Activated T-cell treated with anti-CD3 and anti-CD28 coated beads for 24 hours (primary cell): ENCODE results near the gene PPP1R12A.
"Not testable (repeated sequence)": the region's sequence is repeated elsewhere in the genome, so short reads cannot be mapped to it uniquely, and the experiment has no call there.

Experiments
- DNase-seq: peaks from one replicate; pipeline ENCODE4 v3.0.0-alpha.2; 2020; ENCODE audit warnings: low read depth

Gene PPP1R12A

GRCh38 chr12:79891506-79892162 is 43.3 kb downstream of the PPP1R12A start:
- no peak for DNase-seq

GRCh38 chr12:79887890-79888289 is 47.0 kb downstream of the PPP1R12A start:
- DNase-seq: no peak

- no peak for DNase-seq
Observed at GRCh38 chr12:79886917-79887519, 47.9 kb downstream of the PPP1R12A start.

DNA sequence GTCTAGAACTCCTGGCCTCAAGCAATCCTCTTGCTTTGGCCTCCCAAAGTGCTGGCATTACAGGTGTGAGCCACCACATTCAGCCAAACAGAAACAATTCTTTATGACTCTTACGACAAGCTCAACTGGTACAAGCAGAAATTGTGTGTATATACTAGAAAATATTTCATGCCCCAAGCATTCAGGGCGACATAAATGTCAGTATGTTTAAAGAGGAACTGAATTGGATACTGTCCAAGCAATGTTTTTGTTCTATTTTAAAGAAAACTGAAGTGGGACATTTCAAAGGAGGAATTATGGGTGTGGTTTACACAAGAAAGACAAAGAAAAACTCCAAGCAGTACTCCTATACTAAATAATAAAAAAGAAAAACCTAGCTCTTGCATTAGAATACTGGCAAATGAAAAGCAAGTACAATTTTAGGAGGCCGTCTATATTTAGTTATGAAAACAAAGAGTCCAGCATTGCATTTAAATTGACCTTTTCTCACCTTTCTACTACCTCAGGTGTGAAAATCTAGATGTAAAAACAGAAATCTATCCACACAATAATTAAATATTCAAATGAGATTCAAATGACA is 48.9 kb downstream of the PPP1R12A start:
- DNase-seq: no peak

DNA sequence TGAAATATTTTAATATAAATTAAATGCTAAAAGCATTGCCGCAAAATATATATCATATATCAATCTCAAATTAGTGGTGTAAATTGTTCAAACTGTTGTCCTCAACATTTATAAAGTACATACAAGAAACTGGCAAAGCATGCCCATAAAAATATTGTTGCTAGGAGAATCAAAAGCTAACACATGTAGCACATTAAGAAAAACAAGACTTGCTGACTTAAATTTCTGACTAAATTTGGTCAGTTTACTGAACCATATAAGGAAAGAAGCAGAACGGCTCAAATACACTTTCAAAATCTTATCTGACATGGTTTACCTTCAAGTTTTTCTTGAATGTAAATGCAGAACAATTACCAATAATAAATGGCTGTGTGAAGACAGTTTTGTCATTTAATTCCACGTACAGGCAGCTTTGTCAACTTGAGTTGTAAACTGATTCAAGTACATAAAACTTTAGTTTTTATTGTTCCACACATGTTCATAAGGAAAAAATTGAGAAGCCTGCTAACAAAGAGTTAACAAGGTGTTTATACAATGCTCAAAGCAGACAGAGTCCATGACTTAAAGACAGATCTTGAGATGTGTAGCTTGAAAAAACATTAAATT is 50.4 kb downstream of the PPP1R12A start:
- DNase-seq: no peak

DNA sequence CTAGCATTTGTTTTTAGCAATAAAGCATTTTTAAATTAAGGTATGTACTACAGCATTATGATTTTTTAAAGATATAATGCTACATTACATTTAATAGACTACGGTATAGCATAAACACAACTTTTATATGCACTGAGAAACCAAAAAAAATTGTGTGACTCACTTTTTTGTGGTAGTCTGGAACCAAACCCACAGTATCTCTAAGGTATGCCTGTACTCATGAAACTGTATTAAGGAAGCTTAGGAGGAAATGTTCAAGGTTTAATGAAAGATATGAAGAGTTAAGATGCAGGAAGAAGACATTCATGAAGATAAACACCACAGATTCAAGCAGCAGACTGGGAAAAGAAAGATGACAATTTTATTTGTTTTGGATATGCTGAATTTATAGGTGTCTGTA is 51.7 kb downstream of the PPP1R12A start:
- DNase-seq: no peak

- no peak for DNase-seq
Observed at GRCh38 chr12:79881351-79881750, 53.5 kb downstream of the PPP1R12A start.

DNA sequence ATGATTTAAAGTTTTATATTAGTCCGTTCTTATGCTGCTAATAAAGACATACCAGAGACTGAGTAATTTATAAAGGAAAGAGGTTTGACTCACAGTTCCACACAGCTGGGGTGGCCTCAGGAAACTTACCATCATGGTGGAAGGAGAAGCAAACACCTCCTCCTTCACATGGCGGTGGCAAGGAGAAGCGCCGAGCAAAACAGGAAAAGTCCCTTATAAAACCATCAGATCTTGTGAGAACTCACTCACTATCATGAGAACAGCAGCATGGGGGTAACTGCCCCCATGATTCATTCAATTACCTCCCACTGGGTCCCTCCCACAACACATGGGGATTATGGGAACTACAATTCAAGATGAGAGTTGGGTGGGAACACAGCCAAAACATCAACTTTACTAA is 56.4 kb downstream of the PPP1R12A start:
- not testable (repeated sequence) for DNase-seq

DNA sequence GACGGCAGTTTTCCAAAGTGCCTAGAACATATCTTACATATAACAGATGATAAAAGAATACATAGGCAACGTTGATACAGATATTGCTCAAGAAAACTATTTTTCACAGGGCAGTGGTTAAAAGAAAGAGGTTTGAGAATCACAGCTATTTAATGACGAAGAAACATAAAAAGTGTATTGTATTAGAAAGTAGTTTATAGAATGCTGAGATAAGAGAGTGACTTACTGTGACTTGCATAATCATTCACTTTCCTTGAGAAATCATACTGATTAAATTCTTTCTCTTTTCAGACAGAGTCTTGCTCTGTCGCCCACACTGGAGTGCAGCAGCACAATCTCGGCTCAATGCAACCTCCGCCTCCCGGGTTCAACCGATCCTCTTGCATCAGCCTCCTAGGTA is 57.7 kb downstream of the PPP1R12A start:
- DNase-seq: no peak

- no peak for DNase-seq
Observed at GRCh38 chr12:79874665-79875064, 60.2 kb downstream of the PPP1R12A start.

- DNase-seq: no peak
Observed at GRCh38 chr12:79873201-79873600, 61.7 kb downstream of the PPP1R12A start.

- no peak for DNase-seq
Observed at GRCh38 chr12:79871621-79872020, 63.3 kb downstream of the PPP1R12A start.

DNA sequence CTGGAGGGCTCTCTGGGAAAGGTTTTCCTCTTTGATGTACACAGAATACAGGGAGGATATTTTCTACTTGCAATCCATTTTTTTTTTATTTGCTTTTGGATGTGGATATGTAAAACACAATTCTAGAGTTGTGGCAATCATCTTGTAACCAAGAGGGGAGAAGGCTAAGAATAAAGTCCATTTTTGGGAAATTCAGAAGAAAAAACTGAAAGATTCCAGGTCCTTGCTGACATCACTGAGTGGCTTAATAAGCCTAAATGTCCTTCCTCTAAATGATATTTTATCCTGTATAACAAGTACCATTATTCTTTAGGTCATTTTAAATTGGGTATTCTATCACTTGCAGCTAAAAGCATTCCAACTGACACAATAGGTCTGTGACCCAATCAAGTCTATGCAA is 64.0 kb downstream of the PPP1R12A start:
- DNase-seq: no peak

DNA sequence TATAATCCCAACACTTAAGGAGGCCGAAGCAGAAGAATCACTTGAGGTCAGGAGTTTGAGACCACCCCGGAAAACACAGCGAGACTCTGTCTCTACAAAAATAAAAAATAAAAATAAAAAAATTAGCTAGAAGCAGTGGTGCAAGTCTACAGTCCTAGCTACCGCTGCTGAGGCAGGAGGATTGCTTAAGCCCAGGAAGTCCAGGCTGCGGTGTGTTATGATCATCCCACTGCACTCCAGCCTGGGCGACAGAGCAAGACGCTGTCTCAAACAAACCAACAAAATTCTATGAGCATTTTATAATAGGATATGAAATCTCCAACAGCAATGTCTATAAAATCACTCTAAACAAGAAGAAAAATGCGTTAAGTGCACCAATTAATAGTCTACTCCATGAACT is 75.3 kb downstream of the PPP1R12A start:
- no peak for DNase-seq

DNA sequence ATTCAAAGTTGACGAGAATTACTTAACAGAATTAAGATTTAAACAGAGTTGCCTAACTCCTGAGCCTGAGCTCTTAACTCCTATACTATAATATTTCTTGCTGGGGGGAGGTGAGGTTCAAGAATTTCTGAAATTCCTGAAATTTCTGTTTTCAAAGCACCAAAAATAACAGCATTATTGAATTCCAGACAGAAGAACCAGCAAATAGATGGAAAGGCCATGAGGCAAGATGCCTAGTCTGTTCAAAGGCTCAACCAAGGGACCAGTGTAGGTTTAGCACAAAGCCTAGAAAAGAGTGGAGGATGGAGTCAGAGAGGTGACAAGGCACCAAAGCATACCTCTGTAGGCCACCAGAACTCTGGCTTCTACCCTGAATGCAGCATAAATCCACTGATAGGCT is 76.4 kb downstream of the PPP1R12A start:
- no peak for DNase-seq

DNA sequence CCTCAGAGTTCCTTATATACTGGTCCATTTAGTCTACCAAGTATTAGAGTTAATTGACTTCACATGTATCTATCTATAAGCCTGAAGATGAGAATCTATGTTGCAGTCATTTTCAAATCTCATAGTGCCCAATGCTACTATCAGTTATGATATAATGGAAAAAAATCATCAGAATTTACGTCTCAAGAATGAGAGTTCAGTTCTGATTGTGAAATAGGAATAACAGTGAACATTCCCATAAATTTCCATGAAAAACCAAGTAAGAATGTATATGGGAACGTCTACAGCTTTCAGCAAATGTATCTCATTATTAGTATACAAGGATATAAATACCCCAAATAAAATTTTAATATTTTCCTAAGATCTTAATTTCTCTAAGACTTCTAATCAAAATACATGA is 77.2 kb downstream of the PPP1R12A start:
- DNase-seq: no peak

- no peak for DNase-seq
Observed at GRCh38 chr12:79850610-79851299, 84.1 kb downstream of the PPP1R12A start.

GRCh38 chr12:79848339-79848738 is 86.6 kb downstream of the PPP1R12A start:
- DNase-seq: no peak

- no peak for DNase-seq
Observed at GRCh38 chr12:79847417-79847816, 87.5 kb downstream of the PPP1R12A start.

DNA sequence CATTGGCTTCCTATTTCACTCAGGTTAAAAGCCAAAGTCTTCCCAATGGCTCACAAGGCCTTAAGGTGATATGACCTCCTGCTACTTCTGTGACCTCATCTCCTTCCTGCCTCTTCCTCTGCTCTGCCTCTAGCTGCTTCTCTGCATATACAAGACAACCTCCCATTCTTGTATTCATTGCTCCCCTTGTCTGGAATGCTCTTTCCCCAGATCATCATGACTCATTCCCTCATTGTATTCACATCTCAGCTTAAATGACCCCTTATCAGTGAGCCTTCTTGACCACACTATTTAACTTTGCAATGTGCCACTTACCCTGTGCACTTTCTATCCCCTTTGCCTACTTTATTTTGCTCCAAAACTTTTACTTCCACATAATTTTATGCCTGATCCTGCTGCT is 90.2 kb downstream of the PPP1R12A start:
- no peak for DNase-seq

DNA sequence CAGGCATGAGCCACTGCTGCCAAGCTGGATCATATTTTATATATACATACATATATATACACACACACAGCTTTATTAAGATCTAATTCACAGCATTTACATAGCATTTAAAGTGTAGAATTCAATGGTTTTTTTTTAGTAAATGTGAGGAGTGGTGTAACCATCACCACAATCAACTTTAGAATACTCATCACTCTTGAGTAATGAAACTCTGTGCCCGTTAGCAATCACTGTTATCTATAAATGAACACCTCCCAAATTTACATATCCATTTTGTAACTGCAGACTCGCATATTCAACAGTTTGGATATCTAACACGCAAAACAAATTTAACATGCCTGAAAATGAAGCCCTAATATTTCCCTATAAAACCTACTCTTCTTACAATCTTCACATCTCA is 90.9 kb downstream of the PPP1R12A start:
- DNase-seq: no peak

- DNase-seq: no peak
Observed at GRCh38 chr12:79842630-79843029, 92.3 kb downstream of the PPP1R12A start.

DNA sequence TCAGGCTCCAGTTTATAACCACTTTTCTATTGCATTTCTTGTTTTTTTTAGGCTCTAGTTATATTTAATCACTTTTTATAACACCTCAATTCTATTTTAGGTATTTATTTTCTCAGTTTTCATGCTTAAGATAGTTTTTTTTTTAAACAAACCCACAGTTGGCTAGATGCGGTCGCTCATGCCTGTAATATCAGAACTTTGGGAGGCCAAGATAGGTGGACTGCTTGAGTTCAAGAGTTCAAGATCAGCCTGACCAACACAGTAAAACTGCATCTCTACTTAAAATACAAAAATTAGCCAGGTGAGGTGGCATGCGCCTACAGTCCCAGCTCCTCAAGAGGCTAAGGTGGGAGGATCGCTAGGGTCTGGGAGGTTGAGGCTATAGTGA is 93.0 kb downstream of the PPP1R12A start:
- no peak for DNase-seq
